Stimulated activated CD4-positive, alpha-beta T cell treated with anti-CD3 and anti-CD28 coated beads, Interleukin-1b, Interleukin-23, amount 100 ng/mL, for 24 hours (primary cell): Measurements from ENCODE around the gene CDH13.

Experiments used
- DNase-seq, 4 experiments: peaks; one replicate each; pipeline ENCODE4 v3.0.0-alpha.2; 2020; ENCODE audit warnings: low read depth in 4 of 4, low spot score in 1 of 4

The CDH13 gene

DNA sequence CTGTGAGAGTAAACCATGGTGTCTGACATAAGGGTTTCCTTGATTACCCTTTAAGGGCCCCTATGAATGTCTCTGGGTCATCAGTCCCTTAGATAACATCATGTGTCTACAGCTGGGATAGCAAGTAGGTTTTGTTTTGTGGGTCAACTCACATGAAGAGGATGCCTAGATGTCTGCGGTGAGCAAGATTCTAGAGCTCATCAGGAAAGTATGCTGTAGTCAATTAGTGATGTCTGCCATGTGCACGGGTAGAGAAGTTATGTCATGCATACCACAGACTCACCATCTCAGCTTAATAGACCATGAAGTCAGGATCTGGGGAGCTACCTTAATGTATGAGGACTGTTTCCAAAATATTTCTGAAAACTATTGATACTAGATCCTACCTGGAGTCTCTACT is 57.5 kb downstream of the CDH13 start:
- DNase-seq = no peak

DNA sequence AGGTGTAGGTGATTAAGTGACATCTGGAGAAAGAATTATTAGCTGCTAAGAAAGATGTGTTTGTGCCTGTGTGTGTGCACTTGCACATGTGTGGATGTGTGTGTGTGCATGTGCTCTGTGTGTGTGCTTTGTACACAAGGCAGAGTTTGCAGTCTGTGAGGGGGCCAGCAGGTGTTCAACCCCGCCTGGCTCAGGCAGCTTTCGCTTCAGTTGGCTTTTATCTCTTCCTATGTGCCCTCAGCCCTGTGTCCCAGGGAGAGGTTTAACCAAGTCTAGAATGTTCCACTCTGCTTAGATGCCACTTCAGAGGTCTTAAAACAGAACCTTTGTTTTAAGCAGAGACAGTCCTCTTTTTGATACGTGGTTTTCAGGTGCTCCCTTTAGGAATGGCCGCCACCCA is 58.8 kb downstream of the CDH13 start:
- DNase-seq = no peak

DNA sequence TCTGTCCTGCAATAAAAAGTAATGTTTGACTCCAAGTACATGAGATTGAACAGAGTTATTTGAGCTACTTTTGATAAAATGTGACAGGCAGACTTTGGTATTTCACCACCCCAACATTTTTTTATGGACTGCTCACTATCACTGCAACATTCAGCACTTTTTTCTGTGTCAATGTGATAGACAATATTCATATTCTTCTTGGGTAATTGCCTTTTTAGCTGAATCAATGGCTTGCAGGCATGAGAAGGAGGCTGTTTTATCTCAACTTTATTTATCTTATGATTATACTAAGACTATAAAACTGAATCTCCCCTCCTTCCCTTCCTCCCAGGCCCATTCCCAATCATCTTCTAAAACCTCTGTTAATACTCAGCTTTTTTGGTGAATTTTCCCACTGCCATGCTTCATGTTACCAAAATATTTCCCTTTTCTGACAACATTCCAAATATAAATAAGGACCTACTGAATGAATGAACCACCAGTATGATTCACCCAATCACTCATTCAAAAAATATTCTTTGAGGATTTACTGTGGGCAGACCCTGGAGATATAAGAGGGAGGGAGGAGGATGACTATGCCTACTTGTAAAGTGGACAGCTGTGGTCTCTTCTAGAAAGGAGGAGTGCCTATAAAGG is 67.6 kb downstream of the CDH13 start:
- no peak for DNase-seq

DNA sequence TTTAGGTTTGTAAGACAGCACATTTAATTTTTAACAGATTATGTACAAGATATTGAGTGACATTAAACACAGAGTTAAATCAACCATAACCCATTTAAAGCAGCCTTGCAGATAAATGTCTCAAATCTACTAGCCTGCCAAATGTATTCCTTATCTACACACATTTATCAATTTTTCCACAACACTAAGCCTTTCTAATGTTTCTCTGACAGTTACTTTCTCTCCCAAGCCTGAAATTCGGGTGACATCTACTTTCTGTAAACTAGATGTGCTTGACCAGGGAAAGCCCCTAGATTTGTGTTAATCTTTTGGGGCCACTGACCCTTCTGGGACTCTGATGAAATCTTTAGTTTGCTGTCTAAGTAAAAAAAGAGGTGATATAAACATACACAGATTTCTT is 69.0 kb downstream of the CDH13 start:
- no peak for DNase-seq

DNA sequence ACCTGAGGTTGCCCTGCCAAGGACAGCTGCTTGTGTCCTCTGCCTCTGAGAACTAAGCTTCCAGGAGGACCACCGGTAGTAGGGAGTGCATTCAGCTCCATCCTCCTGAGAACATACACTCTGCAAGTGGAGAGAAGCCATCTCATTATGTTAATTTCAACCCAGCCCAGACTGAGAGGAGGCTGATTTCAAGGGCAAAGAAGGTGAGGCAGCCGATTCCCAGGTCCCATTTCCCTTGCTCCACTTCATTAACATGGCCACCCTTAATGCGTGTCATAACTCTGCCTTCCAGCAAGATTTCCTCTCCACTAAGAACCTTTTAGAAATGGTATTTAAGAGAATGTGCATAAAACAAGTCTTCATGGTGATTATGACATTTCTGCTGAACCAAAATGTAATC is 72.5 kb downstream of the CDH13 start:
- DNase-seq = no peak

DNA sequence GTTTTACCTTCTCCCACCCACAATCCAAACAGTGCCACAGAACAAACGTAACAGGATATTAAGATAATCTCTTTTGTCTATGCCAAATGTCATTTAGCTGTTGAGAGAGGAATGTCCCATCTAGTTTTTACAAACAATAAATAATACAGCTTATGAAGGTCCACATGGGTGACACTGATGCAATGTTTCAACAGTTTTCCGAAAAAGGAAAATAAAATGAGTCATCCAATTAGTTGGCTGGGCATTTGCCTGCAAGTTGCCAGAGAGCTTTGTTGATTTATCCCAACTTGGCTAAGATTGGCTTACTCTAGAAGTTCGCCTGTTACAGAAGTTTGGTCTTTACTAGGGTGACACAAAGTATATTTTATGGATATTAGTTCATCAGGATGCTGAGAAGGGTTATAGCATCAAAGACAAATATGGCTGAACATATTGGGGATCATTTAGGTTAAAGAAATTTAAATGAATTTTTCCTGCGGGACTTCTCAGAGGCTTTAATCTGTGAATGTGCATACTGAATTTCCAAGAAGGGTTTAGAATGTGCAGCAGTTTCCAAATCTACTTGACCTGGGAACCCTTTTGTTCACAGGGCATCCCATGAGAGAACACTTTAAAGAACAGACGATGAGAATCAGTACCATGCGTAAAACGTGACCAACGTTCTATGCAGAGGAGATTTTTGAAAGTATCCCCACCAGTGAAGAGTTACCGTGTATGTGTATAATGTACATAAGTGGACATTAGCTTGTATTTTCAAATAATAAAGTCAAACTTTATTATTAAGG is 73.1 kb downstream of the CDH13 start:
- DNase-seq = no peak

DNA sequence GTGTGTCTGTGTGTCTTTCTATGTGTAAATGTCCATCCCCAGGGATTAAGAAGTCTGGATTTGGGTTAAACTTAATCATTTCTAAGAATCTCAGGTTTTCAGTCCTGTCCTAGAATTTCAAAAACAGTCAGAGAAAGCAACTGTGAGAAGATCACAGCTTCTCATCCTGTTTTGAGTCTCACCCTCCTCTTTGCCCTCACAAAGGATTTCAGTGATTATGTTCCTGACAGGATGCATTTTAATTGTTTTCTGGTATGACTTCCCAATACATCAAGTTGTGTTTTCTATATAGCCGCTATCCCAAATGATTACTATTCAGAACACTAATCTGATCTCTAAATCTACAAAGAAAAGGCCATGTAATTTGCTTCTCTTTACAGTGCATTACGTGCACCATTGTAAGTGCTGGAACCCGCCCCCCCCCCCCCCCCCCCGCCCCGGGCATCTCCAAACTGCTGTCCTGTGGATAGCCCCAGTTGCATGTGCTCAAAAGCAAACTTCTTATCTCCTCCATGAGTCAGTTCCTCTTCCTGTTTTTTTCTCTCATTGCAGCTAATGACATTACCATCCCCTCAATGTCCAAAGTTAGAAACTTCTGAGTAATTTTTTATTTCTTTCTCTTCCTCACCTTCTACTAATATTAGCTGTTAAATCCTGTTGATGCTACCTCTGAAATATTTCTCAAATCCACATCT is 73.9 kb downstream of the CDH13 start:
- no peak for DNase-seq

DNA sequence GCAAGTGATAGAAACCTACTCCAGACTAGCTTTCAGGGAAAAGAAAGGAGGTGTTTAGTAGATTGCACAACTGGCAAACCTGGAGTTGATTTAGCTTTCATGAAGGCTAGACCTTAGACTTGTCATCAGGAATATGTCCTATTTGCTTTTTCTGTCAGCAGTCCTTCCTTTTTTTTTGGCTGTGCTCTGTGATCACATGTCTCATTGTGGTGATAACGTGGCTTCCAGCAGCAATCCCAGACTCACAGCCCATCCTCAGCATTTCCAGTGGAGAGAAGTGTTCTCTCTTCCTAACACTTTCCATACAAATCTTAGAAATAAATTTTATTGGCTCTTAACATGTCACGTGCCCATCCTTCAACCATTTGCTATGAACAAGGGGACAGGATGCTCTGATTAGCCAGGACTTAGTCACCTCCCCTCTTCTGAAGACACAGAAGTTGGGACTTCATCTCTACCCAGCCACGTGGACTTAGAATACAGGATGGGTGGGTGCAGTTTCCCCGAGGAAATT is 74.7 kb downstream of the CDH13 start:
- no peak for DNase-seq

DNA sequence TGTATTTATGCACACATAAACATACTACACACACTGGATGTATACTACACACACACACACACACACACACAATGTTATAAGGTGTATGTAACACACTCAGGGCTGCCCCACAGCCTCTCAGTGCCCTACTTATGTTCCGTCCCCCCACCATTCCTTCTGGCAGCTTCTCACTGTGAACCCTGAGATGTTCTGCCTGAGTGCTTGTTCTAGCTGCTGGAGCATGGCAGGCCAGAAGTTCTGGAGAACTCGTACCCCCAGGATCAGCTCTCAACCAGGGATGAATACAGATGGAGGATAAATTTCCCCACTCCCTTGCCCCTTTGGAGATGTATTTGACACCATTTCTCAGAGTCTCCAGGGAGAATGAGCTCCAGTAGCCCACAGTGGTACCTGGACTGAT is 76.4 kb downstream of the CDH13 start:
- no peak for DNase-seq

DNA sequence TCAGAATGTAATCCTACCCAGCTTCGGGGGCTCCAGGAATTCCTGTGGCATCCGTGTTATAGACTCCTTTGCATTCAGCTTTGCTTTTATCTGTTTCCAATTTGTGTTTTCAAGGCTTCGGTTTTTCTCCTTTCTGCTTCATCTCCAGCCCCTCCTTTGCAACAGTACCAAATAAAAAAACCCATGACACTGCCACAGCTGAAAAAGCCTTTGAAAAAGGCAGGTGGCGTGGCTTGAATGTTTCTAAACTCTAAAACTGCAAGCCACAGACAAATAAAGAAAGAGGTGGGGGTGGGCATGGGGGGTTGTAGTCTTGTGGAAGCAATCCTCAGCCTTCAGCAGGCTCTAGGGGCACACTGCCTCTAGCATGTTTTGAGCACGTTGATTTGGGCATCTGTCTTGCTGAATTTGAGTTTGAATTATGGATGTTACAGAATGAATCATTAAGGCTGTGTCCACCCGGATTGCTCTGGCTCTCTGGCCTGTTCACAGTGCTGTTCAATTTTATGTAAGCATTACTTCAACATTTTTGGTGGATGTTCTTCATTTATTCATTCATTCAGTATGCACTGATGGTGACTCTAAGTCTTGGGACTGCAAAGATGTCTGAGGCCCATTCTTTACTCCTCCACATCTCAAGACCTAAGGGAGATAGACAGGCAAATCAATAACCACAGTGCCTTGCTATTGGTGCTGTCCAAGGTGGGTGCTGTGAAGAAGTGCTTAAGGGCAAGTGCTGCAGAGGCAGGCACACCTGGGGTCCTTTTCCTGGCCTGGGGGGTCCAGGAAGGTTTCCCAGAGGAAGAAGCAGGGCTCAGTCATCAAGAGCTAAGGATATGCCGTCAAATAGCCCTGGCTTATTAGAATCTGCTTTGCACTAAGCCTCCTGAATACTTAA is 77.4 kb downstream of the CDH13 start:
- no peak for DNase-seq

DNA sequence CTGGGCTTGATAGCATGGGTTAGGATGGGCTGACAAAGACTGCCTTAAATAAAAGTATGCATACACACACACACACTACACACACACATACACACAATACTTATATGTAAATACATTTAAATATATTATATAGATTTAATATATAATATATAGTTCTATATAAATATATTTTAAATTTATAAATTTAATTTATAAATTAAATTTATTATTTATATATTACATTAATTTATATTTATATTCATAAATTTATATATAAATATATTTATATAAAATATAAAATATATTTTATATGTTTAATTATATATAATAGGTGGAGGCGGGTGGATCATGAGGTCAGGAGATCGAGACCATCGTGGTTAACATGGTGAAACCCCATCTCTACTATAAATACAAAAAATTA is 83.2 kb downstream of the CDH13 start:
- no peak for DNase-seq

DNA sequence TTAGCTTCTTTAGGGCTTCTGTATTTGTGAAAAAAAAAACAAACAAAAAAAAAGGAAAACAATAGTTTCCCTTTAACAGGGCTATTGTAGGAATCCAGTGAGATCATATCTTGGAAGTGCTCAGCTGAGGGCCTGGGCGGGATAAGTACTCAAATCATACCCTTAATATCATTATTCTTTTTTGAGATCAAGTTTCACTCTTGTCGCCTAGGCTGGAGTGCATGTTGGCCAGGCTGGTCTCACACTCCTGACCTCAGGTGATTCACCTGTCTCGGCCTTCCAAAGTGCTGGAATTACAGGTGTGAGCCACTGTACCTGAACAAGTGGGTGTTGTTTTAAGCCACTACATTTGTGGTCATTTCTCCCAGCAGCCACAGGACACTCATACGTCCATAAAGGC is 87.0 kb downstream of the CDH13 start:
- DNase-seq = no peak

DNA sequence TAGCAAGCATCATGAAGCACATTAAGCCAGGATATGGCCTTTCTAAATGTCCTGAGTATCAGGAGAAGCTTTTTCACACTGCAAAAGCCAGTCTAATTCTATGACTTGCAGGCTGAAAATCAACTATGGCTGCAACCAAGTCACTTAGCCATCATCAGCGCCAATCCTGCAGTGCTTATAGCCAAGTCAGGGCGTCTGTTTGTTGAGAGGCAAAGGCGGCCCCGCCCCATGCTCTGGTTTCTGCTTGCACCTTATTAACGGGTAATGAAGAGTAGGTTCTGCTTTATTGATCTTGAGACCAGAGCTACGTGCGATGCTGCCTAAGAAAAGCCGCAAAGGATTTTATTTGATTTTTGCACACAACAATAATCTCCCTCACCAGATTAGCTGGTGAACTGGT is 88.4 kb downstream of the CDH13 start:
- no peak for DNase-seq

DNA sequence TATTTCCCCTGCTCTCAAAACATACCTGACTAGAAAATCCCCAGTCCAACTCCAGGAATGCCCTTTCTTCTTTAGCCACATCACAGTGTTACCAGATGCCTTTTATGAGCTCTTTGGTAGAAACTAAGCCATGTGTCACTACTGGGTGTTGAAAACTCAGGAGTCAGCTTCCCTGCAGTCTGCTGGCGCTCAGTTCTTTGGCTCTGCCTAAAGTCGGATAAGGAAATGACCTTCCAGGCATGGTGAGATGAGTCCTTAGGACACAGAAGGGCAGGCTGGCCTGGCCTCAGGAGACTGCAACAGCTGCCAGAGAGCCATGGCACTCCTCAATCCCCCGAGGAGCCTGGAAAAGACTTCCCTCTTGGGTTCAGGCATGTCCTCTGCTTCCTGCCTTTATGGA is 89.1 kb downstream of the CDH13 start:
- DNase-seq = no peak

DNA sequence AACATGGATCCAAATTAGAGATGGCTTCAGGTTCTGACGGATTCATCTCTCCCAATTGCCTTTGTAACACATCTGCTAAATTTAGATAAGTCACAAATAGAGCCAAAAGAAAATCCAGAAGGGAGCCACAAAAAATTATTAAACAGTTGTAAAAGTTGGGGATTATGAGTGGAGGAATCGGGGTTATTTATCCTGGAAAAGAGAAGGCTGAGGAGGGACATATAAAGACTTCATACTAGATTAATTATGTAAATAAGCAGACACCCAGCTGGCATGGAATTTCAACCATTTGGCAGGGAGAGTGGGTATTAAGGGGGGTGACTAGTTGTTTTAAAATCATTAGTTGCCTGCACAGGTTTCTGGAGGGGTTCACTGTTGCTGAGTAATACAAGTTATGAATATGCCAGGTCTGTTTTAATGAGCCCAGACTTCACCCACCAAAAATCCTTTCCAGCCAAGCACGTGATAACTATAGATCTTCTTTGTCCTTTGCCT is 89.6 kb downstream of the CDH13 start:
- DNase-seq = no peak

DNA sequence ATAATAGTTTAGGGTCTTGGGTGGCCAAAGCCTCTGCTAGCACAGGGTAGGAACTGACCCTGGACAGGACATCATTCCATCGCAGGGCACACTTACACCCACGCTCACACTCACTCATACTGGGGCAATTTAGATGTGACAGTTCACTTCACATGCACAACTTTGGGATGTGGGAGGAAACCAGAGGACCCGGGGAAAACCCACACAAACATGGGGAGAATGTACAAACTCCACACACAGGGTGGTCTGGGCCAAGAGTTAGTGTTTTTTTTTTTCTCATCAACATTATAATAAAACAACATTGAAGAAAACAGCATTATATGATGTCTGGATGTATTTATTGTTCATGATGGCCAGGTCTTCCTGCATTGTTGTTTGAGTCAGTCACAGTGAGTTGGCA is 93.6 kb downstream of the CDH13 start:
- no peak for DNase-seq

DNA sequence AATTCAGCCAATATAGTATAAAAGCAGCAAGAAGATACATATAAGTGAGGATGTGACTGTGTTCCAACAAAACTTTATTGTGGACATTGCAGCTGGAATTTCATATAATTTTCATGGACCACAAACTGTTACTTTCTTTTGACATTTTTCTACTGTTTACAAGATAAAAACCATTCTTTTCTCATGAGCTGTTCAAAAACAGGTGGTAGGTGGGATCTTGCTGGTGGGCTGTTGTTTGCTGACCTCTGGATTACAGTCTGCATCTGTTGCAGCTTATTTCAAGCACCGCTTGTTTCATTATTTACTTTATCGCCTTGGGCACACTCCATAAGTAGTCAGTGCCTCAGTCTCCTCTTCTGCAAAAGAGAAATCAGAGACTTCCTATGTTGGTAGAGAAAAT is 99.5 kb downstream of the CDH13 start:
- no peak for DNase-seq

DNA sequence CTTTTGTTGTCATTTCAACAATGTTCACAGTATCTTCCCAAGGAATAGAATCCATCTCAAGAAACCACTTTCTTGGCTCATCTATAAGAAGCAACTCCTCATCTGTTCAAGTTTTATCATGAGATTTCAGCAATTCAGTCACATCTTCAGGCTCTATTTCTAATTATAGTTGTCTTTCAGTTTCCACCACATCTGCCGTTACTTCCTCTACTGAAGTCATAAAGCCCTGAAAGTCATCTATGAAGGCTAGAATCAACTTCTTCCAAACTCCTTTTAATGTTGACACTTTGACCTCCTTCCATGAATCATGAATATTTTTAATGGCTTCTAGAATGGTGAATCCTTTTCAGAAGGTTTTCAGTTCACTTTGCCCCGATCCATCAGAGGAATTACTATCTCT is 102.1 kb downstream of the CDH13 start:
- no peak for DNase-seq

DNA sequence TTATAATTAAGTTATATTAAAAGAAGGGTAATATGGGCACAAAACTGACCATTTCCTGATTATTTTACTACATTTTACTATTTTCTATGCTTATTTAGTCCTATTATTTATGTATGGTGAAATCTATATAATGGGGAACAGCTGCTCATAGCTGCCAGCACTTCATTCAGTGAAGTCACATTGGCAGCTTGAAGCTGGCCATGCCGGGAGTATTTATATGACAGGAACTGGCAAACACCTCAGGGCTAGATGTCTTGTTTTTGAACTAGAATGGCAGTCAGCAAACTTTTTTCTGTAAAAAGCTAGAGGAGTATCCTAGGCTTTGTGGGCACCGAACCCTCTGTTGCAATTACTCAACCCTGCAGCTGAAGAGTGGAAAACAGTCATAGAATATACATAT is 104.1 kb downstream of the CDH13 start:
- DNase-seq = no peak

DNA sequence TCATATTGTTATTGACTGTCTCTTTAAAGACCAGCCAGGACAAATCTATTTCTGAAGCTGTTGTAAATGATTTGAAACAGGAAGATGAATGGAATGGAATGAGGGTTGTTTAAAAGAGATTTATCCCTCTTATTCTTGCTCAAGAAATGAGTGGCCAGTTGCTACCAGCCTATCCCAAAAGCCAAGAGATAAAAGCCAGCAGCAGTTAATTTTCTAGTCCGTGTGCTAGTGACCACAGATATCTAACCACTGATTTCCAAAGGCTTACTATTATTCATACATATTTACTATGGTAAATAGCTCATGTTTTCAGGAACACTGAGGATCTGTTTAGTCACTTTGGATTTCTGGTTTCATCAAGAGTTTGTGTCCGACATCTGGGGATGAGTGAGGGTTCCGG is 105.7 kb downstream of the CDH13 start:
- DNase-seq = no peak

DNA sequence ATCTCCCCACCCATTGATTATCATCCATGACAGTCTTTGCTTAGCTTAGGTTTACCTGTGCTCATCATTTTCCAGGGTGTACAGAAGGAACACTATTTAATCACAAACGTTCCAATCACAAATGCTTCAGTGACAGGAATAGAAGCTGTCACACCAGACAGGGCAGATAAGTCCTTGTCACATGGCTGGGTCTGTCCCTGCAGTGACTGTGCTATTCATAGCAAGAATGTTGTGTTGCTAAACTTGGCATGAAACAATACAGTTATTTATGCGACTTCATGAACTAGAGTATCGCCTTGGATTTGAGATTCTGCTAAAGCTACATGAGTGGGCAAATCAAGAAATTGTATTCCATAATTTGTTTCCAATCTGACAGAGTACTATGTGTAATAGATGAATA is 108.4 kb downstream of the CDH13 start:
- no peak for DNase-seq
